B cell (primary cell): ENCODE results near the gene SIRT7. TPM values are rescaled to one million over a fixed set of nuclear protein-coding genes. Genes with fewer than 3 reads are reported as not detected.

Source experiments
- ATAC-seq: fragments of 200-7000 bp; cut with Tn5 transposase; one replicate; pipeline ENCODE4 v1.10.0; 2021; ENCODE audit warnings: low read depth, mild to moderate bottlenecking, moderate number of reproducible peaks, moderate library complexity
- CTCF ChIA-PET: fragments of 350-600 bp; sonication (Branson Sonifier 250); formaldehyde crosslinking; loops from one replicate; lab custom pipeline; 2021; ENCODE audit warnings: antibody characterized with exemption, inconsistent platforms; lab: Charles Lee
- POLR2A ChIA-PET: fragments of 350-600 bp; sonication (Branson Sonifier 250); formaldehyde crosslinking; loops from one replicate; lab custom pipeline; 2021; ENCODE audit warnings: antibody characterized with exemption; lab: Charles Lee
- DNase-seq: peaks from one replicate; pipeline ENCODE4 v3.0.0; 2013
- H2AFZ ChIP-seq: 2 replicates; pipeline ENCODE4 v1.6.1; 2012; ENCODE audit warnings: mild to moderate bottlenecking, low read depth, low read length; ENCODE audit not compliant: insufficient read depth, poor library complexity, severe bottlenecking
- H3K27ac ChIP-seq, 2 donors: 1 replicate in 1 of 2; 2 replicates in 1 of 2; pipeline ENCODE4 v1.5.1; 2012 to 2013; ENCODE audit warnings: low read length in 2 of 2, mild to moderate bottlenecking in 2 of 2, moderate library complexity in 1 of 2
- H3K27me3 ChIP-seq, 4 experiments: fragments of 200-600 bp in 1 of 4; sonication (generic) in 1 of 4; replicated peaks in 1 of 4; 1 replicate in 2 of 4; 2 replicates in 2 of 4; pipeline versions ENCODE4 v1.6.1 to v1.7.0; 2013 to 2016; ENCODE audit warnings: low read length in 3 of 4, mild to moderate bottlenecking in 2 of 4, mixed read lengths in 1 of 4, moderate library complexity in 1 of 4; ENCODE audit not compliant: insufficient read depth in 4 of 4, control insufficient read depth in 3 of 4; ENCODE audit errors: control extremely low read depth in 1 of 4
- H3K36me3 ChIP-seq, 2 experiments: replicated peaks in 1 of 2; 1 replicate in 1 of 2; 2 replicates in 1 of 2; pipeline versions ENCODE4 v1.6.1 to v1.7.1; 2013; ENCODE audit warnings: low read length in 1 of 2; ENCODE audit not compliant: insufficient read depth in 2 of 2, control insufficient read depth in 1 of 2; ENCODE audit errors: control extremely low read depth in 1 of 2, extremely low read depth in 1 of 2
- H3K4me1 ChIP-seq, 2 donors: fragments of 200-600 bp in 1 of 2; sonication (generic) in 1 of 2; 1 replicate in 1 of 2; 2 replicates in 1 of 2; pipeline versions ENCODE4 v1.5.1 to v1.6.1; 2013 to 2017; ENCODE audit warnings: low read length in 2 of 2; ENCODE audit not compliant: control insufficient read depth in 2 of 2, insufficient read depth in 2 of 2
- H3K4me2 ChIP-seq: replicated peaks from 2 replicates; pipeline ENCODE3; 2012; ENCODE audit warnings: mild to moderate bottlenecking, low read depth, low read length; ENCODE audit not compliant: poor library complexity, severe bottlenecking
- H3K4me3 ChIP-seq, 5 experiments: fragments of 200-600 bp in 1 of 5; sonication (generic) in 1 of 5; 1 replicate in 3 of 5; 2 replicates in 2 of 5; pipeline versions ENCODE4 v1.5.1 to v1.7.0; 2011 to 2016; ENCODE audit warnings: low read length in 4 of 5, mild to moderate bottlenecking in 4 of 5, low read depth in 2 of 5, control low read depth in 1 of 5, moderate library complexity in 1 of 5; ENCODE audit not compliant: insufficient read depth in 1 of 5; ENCODE audit errors: control extremely low read depth in 1 of 5, extremely low read depth in 1 of 5
- H3K79me2 ChIP-seq: fragments of 200-600 bp; sonication (generic); one replicate; pipeline ENCODE4 v1.6.0; 2016; ENCODE audit warnings: low read length; ENCODE audit not compliant: control insufficient read depth, insufficient read depth
- H3K9ac ChIP-seq: fragments of 200-600 bp; sonication (generic); 2 replicates; pipeline ENCODE4 v1.6.1; 2017; ENCODE audit warnings: mild to moderate bottlenecking, low read length, moderate library complexity
- H3K9me3 ChIP-seq, 3 donors: one replicate each; pipeline versions ENCODE4 v1.6.1 to v1.7.1; 2013; ENCODE audit warnings: low read length in 2 of 3; ENCODE audit not compliant: control insufficient read depth in 2 of 3, insufficient read depth in 1 of 3; ENCODE audit errors: control extremely low read depth in 1 of 3
- H4K20me1 ChIP-seq: 2 replicates; pipeline ENCODE4 v1.6.0; 2012; ENCODE audit warnings: mild to moderate bottlenecking, low read length; ENCODE audit not compliant: insufficient read depth, control insufficient read depth, poor library complexity, severe bottlenecking
- H3K27ac Mint-ChIP-seq: one replicate; pipeline ENCODE4 v1.8.0; 2021; ENCODE audit warnings: mixed read lengths
- H3K27me3 Mint-ChIP-seq: one replicate; pipeline ENCODE4 v1.8.0; 2021; ENCODE audit warnings: mixed read lengths
- H3K4me1 Mint-ChIP-seq: one replicate; pipeline ENCODE4 v1.8.0; 2021; ENCODE audit warnings: mixed read lengths
- H3K4me3 Mint-ChIP-seq: one replicate; pipeline ENCODE4 v1.8.0; 2021; ENCODE audit warnings: mixed read lengths
- H3K9me3 Mint-ChIP-seq: one replicate; pipeline ENCODE4 v1.8.0; 2022; ENCODE audit warnings: mixed read lengths; ENCODE audit not compliant: insufficient read depth
- EZH2 ChIP-seq: IDR thresholded peaks from 2 replicates; pipeline ENCODE4 v1.6.1; 2012; ENCODE audit warnings: borderline replicate concordance, low read depth, mild to moderate bottlenecking, moderate library complexity, low read length; ENCODE audit not compliant: insufficient read depth, poor library complexity, severe bottlenecking
- whole genome bisulfite sequencing: methylation state at CpG from one replicate; pipeline ENCODE4 v1.1.5; 2013; ENCODE audit warnings: missing lambda C conversion rate; ENCODE audit not compliant: insufficient coverage; 5-methylcytosine and 5-hydroxymethylcytosine counted together
- intact Hi-C: fragments of 100-400 bp; cut with micrococcal nuclease; formaldehyde crosslinking; loops from one replicate; pipeline ENCODE4 v1.10.0; 2022
- polyA plus RNA-seq: library from polyadenylated mRNA; depleted of rRNA; stranded (reverse); fragments of >200 nt; gene quantifications from 2 replicates; pipeline ENCODE4 v1.2.3, GENCODE V29; 2012
- total RNA-seq, 2 donors: library from RNA; stranded (reverse); fragments of 120-200 nt in 1 of 2; gene quantifications; 1 replicate in 1 of 2; 2 replicates in 1 of 2; pipeline versions ENCODE4 v1.2.3 to v1.2.4, GENCODE V29; 2013 to 2022
- TF ChIP-seq, protein P1 (sequence below): fragments of 200-600 bp; IDR thresholded peaks from one replicate; pipeline ENCODE4 v1.8.0; 2022; ENCODE audit warnings: antibody characterized with exemption, mild to moderate bottlenecking

SIRT7 gene
- total and polyA plus RNA-seq, 2 donors (not counting 1 experiment from before 2014, with no cell fraction given): 77.2 to 82.7 TPM

DNA sequence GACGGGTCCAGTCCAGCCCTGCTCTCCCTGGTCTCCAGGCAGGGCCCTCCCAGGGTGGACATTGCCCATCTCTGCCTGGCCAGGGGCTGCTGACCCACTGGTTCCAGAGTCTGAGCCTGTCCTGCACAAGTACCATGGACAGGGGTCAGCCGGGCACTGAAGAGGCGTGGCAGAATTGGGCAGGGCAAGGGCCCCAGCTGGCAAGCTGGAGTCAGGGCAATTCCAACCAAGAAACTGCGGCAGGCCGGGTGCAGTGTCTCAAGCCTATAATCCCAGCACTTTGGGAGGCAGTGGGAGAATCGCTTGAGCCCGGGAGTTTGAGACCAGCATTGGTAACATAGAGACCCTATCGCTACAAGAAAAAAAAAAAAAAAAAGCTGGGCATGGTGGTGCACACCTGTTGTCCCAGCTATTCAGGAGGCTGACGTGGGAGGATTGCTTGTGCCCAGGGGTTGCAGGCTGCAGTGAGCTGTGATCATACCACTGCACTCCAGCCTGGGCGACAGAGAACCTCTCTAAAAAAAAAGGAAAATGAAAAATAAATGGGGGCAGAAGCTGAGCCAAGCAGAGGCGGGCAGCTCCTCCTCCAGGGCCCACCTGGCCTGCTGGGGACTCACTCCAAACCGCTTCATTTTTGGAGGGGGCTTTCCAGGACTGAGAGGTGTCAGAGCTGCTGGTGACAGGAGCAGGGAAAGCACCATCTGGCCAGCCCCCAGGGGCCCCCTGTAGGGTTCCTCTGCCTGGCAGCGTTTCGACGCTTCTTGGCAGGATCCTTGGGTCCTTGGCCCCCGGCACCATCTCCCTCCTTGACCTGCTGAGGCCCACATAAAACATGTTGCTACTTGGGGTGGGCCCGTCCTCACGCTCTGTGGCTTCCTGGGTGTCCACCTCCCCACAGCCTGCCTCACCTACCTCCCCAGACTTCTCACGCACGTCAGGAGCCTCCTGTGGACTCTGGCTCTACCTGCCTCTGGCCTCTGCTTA, 12.5 kb upstream of the SIRT7 start:
- no peaks in the 10 kb centered on the region for H3K9me3 Mint-ChIP-seq
- H4K20me1 ChIP-seq: peaks cover 10% of the 10 kb centered on the region
- no peak overlapping the region for H3K4me2 ChIP-seq
- H2AFZ ChIP-seq: no peak overlapping the region
- ATAC-seq (no peak), DNase-seq (no peak)
- H3K36me3 ChIP-seq: no peaks in the 10 kb centered on the region
- H3K4me3 Mint-ChIP-seq: no peak overlapping the region
- no peaks in the 10 kb centered on the region for H3K9me3 ChIP-seq
- TF ChIP-seq, protein P1, sequence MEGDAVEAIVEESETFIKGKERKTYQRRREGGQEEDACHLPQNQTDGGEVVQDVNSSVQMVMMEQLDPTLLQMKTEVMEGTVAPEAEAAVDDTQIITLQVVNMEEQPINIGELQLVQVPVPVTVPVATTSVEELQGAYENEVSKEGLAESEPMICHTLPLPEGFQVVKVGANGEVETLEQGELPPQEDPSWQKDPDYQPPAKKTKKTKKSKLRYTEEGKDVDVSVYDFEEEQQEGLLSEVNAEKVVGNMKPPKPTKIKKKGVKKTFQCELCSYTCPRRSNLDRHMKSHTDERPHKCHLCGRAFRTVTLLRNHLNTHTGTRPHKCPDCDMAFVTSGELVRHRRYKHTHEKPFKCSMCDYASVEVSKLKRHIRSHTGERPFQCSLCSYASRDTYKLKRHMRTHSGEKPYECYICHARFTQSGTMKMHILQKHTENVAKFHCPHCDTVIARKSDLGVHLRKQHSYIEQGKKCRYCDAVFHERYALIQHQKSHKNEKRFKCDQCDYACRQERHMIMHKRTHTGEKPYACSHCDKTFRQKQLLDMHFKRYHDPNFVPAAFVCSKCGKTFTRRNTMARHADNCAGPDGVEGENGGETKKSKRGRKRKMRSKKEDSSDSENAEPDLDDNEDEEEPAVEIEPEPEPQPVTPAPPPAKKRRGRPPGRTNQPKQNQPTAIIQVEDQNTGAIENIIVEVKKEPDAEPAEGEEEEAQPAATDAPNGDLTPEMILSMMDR: no peak
- no peak for TF ChIP-seq EZH2
- H3K27ac Mint-ChIP-seq: no peak overlapping the region
- H3K79me2 ChIP-seq: peaks cover 18% of the 10 kb centered on the region
- H3K4me1 Mint-ChIP-seq: peaks cover 11% of the 10 kb centered on the region
- H3K4me1 ChIP-seq: peaks cover 18 to 22% of the 10 kb centered on the region in 2 donors
- H3K27me3 ChIP-seq: peaks cover 0 to 23% (median 9%) of the 10 kb centered on the region in 4 experiments
- WGBS: 65% methylated on average over 18 of the region's 20 CpGs
- peaks cover 10% of the 10 kb centered on the region for H3K27me3 Mint-ChIP-seq
- H3K4me3 ChIP-seq: no peak overlapping the region
- no peak overlapping the region for H3K9ac ChIP-seq
- intact Hi-C loops: no loop called here
- H3K27ac ChIP-seq: no peak overlapping the region
- CTCF ChIA-PET: interaction anchor here (0.5 kb wide), 1 partner anchor 85 kb away, joined by 3 read pairs; no protein-coding TSS in a partner anchor
- POLR2A ChIA-PET: interaction anchor here (0.6 to 0.7 kb wide), 2 partner anchors 13 to 245 kb away, joined by 3 to 8 read pairs; no protein-coding TSS in a partner anchor
